ENCODE data around the gene CBY3. TPM values are rescaled to one million over a fixed set of nuclear protein-coding genes. Genes with fewer than 3 reads are reported as not detected.
"Not testable (repeated sequence)": the region's sequence is repeated elsewhere in the genome, so short reads cannot be mapped to it uniquely, and the experiment has no call there.

CBY3 gene
- polyA plus RNA-seq, 12 donors = 0.22 to 0.84 (median 0.58) TPM; not detected in 6

DNA sequence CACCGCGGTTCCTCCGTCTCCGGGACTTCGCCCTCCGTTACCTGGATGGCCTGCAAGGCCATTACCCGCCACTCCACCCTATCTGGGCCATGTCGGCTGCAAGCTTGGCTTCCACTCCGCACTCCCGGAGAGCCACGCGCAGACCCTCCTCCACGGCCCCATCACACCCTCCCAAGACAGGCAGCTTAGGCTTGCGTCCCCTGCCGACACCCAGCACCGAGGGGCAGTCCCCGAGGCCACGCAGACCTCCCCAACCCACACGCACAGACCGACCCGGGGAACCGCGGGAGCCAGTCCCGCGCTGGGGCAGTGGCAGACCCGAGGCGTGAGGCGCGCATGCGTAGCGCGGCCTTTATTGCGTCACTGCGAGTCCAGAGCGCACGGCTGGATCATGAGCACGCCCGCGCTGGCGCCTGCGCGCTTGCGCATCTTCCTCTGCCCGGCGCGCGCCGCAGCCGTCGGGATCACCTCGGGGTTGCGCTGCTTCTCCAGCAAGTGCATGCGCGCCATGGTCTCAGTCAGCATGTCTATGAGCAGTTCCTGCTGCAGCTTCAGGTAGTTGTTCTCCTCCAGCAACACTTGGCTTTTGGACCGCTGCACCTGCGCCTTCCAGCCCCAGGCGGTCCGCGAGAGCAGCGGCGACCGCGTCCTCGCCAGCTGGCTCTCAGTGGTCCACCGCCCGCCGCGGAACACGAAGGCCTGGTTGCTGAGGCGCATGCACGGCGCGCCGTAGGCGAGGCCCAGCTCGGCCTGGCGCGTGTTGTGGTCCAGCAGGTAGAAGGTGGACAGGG, 2.4 kb downstream of the CBY3 start:
- DNase-seq = peak; percentile 98

DNA sequence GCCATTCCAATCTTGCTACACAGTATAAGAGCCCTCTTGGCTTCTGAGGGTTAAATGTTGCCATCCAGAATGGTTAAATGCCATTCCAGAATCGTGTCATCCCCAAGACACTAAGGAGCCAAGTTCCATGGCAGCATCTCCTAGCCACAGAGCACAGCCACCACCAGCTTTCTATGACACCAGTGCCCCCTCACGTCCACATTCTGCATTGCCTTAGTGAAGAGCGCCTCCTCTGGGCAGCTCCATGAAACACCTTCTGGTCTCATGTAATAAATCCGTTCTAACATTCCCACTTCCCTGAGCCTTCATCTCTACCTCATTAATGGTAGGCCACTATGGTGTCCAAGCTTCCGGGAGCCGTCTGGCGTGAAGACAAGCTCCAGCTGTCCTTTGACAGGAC, 12.4 kb downstream of the CBY3 start:
- DNase-seq = no peak

DNA sequence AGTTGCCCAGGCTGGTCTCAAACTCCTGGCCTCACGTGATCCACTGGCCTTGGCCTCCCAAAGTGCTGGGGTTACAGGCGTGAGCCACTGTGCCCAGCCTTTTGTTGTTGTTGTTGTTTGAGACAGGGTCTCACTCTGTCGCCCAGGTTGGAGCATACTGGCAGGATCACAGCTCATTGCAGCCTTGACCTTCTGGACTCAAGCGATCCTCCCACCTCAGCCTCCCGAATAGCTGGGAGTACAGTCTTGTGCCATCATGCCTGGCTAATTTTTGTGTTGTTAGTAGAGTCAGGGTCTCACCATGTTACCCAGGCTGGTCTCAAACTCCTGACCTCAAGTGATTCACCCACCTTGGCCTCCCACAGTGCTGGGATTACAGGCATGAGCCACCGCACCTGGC, 19.2 kb downstream of the CBY3 start:
- not testable (repeated sequence) for DNase-seq

DNA sequence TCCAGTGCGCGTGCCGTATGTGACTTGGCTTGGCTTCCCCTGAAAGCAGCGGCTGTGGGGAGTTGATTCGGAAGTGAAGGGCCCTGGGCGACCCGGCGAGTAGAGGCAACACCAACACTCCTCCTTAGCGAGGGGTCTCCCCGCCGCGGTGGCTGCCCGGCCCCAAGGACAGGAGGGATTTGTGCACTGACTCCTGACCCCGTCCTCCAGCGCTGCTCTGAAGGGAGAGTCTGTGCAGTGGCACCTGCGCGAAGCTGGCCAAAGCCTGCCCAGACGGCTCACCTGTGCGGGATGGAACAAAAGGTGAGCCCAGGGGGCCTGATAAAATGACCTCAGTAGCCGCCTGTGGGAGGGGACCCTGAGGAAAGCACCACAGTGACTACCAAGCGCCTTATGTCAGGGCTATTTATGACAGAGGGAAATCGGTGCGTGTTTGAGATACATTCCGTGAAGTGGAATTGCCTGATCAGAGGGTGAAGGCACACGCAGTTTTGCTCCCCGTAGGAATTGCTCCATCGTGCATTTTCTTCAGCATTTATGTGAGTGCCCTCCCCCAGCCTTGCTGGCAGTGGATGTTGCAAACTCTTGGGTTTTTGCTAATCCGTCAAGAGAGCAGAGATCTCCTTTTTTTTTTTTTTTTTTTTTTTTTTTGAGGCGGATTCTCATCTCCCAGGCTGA, 22.5 kb downstream of the CBY3 start:
- DNase-seq = not testable (repeated sequence)

DNA sequence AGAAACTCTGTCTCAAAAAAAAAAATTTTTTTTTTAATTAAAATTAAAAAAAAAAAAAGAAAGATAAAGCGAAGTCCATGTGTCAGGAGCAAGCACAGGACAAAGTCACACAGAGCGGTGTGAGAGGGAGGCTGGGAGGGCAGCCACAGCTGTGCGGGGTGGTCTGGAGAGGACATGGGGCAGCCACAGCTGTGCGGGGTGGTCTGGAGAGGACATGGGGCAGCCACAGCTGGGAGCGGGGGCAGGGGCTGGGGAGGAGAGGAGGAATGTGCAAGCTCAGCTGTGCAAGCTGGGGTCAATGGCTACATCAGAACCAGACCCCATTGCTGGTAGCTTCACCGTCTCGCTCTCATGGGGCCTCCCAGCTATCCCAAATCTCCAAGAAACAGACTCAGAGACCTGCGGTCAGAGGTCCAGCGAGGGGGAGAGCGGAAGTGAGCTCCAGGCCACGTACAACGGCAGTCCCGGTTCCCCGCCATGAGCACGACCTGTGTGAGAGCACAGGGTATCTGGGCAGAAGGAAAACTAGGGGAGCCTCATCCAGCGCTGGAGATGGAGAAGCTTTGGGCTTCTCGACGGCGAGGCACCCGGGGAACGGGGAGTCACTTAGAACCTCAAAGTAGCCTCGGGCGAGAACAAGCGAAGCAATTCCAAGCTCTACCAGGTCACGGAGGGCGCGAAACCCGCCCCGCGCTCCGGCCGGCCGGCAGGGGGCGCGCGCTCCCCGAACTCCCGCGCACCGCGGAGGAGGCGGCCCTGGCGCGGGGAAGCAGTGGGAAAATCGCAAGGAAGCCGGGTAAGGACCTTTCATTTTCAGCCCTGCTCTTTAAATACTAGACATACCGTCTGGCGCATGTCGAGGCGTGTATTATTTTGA, 23.3 kb downstream of the CBY3 start:
- not testable (repeated sequence) for DNase-seq

DNA sequence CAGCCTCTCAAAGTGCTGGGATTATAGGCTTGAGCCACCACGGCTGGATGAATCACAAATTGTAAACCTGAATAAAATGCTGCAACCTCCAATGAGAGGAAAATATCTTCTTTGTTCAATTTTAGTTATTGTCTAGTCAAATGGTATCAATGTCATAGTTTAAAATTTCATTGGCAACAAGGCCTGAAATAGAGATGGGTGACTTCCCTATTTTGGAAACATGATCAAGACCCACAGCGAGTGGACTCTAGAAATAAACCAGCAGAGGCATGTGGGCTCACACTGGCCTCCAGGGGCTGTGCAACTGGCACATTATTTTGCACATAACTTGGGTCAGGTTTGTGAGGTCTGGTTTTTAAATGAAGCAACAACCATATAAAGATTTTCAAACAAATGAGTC, 27.7 kb downstream of the CBY3 start:
- DNase-seq = not testable (repeated sequence)

DNA sequence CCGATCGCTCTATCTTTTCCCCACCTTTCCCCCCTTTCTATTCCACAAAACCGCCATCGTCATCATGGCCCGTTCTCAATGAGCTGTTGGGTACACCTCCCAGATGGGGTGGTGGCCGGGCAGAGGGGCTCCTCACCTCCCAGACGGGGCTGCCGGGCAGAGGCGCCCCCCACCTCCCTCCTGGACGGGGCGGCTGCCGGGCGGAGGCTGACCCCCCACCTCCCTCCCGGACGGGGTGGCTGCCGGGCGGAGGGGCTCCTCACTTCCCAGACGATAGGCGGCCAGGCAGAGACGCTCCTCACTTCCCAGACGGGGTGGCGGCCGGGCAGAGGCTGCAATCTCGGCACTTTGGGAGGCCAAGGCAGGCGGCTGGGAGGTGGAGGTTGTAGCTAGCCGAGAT, 30.6 kb downstream of the CBY3 start:
- DNase-seq = not testable (repeated sequence)

DNA sequence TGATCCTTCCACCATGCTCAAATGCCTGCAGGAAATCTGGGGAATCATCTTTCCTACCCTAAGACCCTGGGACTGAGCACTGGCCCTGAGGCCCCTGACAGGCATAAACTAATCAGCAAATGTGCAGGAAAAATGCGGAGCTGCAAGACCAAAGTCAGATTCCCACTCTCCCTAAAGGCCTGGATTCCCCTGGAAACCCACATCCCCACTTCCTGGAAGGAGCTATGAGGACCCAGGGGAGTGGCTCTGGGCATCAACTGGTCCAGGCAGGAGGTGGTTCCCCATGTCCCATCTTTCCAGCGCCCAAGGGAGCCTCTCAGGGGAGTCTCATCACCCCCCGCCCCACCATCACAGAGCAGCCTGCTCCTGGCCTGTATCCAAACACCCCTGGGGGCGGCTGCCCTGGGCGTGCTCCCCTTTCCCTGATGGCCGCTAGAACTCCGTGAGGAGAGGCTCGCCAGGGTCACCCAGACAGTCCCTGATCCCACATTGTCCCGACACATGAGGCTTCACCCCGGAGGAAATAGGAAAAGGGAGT, 31.6 kb downstream of the CBY3 start:
- DNase-seq = not testable (repeated sequence)

DNA sequence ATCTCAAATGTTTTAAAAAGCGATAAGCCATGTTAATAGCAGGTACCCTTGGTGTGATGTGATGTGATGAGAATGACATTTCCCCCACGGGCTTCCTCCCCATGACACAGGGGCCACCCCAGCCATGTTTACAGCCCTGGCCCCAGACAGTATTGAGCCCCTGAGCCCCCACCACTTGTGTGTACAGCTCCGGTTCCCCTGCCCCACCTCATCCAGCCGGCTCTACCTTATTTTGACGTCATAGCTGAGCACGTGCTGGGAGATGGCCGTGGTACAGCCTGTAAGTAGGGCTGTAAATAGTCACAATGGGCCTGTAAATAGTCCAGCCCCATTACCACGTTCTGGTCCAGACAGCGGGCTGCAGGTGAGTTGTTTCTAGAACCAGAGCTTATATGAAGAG, 32.4 kb downstream of the CBY3 start:
- DNase-seq = no peak

DNA sequence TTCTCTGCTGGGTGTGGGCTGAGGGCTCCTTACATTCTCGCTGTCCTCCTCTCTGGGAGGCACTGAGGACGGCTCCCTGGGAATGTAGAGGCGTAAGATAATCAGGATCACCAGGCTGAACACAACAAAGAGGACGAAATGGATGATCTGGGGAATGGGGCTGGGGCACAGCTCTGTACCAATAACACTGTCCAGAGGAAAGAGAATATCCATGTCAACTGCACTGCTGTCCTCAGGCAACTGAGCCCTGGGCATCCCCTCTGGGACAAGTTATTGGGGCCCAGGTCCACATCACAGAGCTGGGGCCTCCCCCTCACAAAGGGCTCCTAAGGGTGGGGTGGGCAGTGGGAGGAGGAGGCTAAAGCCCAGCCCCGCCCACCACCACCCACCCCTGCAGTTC, 36.1 kb downstream of the CBY3 start:
- not testable (repeated sequence) for DNase-seq

DNA sequence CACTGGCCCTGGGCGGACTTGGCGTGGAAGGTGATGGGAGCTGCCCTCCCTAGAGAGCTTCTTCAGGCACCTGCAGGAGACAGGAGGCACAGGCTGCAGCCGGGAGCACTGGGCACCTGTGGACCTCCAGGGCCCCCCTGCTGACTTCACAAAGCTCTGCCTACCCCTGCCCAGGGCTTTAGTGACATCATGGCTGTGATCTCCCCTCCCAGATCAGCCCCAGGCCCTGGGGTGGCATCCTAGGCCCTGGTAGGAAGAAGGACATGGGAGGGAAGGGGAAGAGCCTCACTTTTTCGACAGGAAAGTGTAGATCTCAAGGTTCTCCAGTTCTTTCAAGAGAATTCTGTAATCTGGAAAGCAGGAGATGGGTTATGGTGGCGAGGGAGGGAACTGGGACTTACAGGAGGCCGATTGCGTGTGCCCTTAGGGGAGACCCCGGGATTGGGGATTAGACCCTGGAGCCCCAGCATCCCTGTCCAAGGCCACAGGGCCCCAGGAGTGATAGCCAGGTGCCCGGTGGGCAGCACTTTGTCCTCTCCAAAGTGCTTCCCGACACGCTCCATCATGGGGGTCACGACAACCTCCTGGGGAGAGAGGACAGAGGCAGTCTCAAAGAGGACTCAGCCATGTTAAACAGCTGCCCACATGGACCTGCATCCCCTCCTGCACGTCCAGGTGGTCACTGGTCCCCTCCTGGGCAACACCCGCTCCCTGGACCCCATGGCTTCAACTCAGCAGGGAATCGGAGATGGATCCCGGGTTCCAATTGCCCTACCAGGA, 37.5 kb downstream of the CBY3 start:
- not testable (repeated sequence) for DNase-seq

DNA sequence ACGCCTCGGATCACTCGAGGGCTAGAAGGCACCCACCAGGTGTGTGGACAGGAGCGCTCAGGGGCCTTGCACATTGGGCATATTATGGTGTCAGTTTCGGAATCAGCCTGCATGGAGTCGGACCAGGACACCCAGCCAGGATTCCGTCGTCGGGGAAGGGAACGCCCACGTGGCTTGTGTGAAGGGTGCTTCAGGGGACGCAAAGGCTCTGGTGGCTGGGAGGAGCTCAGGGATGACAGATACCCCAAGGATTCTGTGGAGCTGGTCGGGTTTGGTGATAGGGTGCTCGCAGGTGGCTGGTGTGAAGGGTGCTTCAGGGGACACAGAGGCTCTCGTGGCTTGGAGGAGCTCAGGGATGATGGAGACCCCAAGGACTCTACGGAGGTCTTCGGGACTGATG, 38.2 kb downstream of the CBY3 start:
- not testable (repeated sequence) for DNase-seq

DNA sequence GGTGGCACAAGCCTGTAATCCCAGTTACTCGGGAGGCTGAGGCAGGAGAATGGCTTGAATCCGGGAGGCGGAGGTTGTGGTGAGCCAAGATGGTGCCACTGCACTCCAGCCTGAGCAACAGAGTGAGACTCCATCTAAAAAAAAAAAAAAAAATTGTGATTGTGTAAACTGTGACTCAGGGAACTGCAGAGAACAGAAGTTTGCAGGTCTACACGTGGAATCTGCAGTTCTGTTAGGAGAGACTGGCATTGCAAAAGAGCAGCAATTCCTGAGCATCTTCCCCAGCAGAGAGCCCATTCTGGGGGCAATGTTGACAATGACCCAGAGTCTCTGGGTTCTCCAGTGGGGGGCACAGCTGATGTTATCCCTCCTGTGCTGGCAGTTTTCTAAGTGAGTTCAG, 39.1 kb downstream of the CBY3 start:
- DNase-seq = not testable (repeated sequence)

DNA sequence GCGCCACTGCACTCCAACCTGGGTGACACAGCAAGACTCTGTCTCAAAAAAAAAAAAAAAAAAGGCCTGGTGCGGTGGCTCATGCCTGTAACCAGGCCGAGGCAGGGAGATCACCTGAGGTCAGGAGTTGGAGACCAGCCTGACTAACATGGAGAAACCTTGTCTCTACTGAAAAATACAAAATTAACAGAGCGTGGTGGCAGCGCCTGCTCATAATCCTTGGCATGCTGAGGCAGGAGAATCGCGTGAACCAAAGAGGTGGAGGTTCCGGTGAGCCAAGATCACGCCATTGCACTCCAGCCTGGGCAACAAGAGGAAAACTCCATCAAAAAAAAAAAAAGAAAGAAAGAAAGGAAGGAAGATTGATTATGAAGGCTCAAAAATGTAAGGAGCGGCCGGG, 41.5 kb downstream of the CBY3 start:
- DNase-seq = not testable (repeated sequence)

DNA sequence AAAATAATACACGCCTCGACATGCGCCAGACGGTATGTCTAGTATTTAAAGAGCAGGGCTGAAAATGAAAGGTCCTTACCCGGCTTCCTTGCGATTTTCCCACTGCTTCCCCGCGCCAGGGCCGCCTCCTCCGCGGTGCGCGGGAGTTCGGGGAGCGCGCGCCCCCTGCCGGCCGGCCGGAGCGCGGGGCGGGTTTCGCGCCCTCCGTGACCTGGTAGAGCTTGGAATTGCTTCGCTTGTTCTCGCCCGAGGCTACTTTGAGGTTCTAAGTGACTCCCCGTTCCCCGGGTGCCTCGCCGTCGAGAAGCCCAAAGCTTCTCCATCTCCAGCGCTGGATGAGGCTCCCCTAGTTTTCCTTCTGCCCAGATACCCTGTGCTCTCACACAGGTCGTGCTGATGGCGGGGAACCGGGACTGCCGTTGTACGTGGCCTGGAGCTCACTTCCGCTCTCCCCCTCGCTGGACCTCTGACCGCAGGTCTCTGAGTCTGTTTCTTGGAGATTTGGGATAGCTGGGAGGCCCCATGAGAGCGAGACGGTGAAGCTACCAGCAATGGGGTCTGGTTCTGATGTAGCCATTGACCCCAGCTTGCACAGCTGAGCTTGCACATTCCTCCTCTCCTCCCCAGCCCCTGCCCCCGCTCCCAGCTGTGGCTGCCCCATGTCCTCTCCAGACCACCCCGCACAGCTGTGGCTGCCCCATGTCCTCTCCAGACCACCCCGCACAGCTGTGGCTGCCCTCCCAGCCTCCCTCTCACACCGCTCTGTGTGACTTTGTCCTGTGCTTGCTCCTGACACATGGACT, 46.3 kb downstream of the CBY3 start:
- DNase-seq = not testable (repeated sequence)

DNA sequence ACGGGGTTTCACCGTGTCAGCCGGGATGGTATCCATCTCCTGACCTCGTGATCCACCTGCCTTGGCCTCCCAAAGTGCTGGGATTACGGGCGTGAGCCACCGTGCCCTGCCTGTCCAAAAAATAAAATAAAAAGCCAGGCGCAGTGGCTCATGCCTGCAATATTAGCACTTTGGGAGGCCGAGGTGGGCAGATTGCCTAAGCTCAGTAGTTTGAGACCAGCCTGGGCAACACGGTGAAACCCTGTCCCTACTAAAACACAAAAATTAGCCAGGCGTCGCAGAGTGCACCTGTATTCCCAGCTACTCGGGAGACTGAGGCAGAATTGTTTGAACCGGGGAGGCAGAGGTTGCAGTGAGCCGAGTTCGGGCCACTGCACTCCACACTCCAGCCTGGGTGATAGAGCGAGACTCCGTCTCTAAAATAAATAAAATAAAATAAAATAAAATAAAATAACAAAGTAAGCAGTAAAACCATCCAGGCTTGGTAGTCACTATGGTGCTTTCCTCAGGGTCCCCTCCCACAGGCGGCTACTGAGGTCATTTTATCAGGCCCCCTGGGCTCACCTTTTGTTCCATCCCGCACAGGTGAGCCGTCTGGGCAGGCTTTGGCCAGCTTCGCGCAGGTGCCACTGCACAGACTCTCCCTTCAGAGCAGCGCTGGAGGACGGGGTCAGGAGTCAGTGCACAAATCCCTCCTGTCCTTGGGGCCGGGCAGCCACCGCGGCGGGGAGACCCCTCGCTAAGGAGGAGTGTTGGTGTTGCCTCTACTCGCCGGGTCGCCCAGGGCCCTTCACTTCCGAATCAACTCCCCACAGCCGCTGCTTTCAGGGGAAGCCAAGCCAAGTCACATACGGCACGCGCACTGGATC, 47.1 kb downstream of the CBY3 start:
- not testable (repeated sequence) for DNase-seq
